Smooth muscle cell (in vitro differentiated cells): ENCODE results near the gene MCTP2. TPM values are rescaled to one million over a fixed set of nuclear protein-coding genes. Genes with fewer than 3 reads are reported as not detected.

ENCODE experiments used
- DNase-seq: peaks from one replicate; lab custom pipeline; 2025; ENCODE audit not compliant: unreplicated experiment; lab: John Stamatoyannopoulos, UW
- H2AFZ ChIP-seq: fragments of 200-600 bp; sonication (generic); 2 replicates; pipeline ENCODE4 v1.6.0; 2016; ENCODE audit warnings: antibody characterized with exemption, low read depth, mild to moderate bottlenecking
- H3F3A ChIP-seq: fragments of 200-600 bp; sonication (generic); 2 replicates; pipeline ENCODE4 v1.6.0; 2017; ENCODE audit warnings: antibody characterized with exemption, low read depth
- H3K27ac ChIP-seq: fragments of 200-600 bp; sonication (generic); 2 replicates; pipeline ENCODE4 v1.5.1; 2016; ENCODE audit warnings: low read depth, mild to moderate bottlenecking
- H3K27me3 ChIP-seq: fragments of 200-600 bp; sonication (generic); 2 replicates; pipeline ENCODE4 v1.6.1; 2016; ENCODE audit warnings: low read depth, mild to moderate bottlenecking
- H3K36me3 ChIP-seq: fragments of 200-600 bp; sonication (generic); 2 replicates; pipeline ENCODE4 v1.5.1; 2016; ENCODE audit warnings: low read depth
- H3K4me1 ChIP-seq: fragments of 200-600 bp; sonication (generic); 2 replicates; pipeline ENCODE4 v1.5.1; 2016; ENCODE audit warnings: low read depth
- H3K4me2 ChIP-seq: fragments of 200-600 bp; sonication (generic); 2 replicates; pipeline ENCODE4 v1.6.0; 2016; ENCODE audit warnings: mild to moderate bottlenecking
- H3K4me3 ChIP-seq: fragments of 200-600 bp; sonication (generic); 2 replicates; pipeline ENCODE4 v1.5.1; 2016; ENCODE audit warnings: mild to moderate bottlenecking
- H3K79me2 ChIP-seq: fragments of 200-600 bp; sonication (generic); 2 replicates; pipeline ENCODE4 v1.6.0; 2016; ENCODE audit warnings: low read depth, mild to moderate bottlenecking
- H3K9ac ChIP-seq: fragments of 200-600 bp; sonication (generic); 2 replicates; pipeline ENCODE4 v1.6.0; 2016; ENCODE audit warnings: low read depth
- H3K9me3 ChIP-seq: fragments of 200-600 bp; sonication (generic); replicated peaks from 2 replicates; pipeline ENCODE4 v1.5.1; 2016; ENCODE audit warnings: low read depth
- H4K20me1 ChIP-seq: fragments of 200-600 bp; sonication (generic); 2 replicates; pipeline ENCODE4 v1.6.0; 2016; ENCODE audit warnings: low read depth
- CTCF ChIP-seq: fragments of 200-600 bp; sonication (generic); IDR thresholded peaks from 2 replicates; pipeline ENCODE4 v1.5.1; 2017; ENCODE audit warnings: borderline replicate concordance, mild to moderate bottlenecking, antibody characterized with exemption; ENCODE audit not compliant: insufficient read depth, poor library complexity, severe bottlenecking
- WGBS: methylation state at CpG from one replicate; pipeline ENCODE4 v1.1.7; 2016; ENCODE audit warnings: low lambda C conversion rate; 5-methylcytosine and 5-hydroxymethylcytosine counted together
- polyA plus RNA-seq: library from polyadenylated mRNA; unstranded; fragments of >200 nt; fragmentation: Nextera tagmentation; extraction: Ambion mirVana; gene quantifications from 2 replicates; pipeline ENCODE4 v1.2.1, GENCODE V29; 2016
- total RNA-seq: library from RNA; depleted of rRNA; stranded (reverse); fragments of >200 nt; gene quantifications from 2 replicates; pipeline ENCODE4 v1.2.3, GENCODE V29; 2014

Gene MCTP2
- total and polyA plus RNA-seq, 2 experiments from 2014 or later, result 12.1 to 32.1 TPM

GRCh38 chr15:94372821-94373220 lies 141.5 kb downstream of the MCTP2 start:
- no peak overlapping the region for H3K9ac ChIP-seq
- no peaks in the 10 kb centered on the region for H3F3A ChIP-seq
- no peak overlapping the region for H3K4me2 ChIP-seq
- no peak overlapping the region for H3K27ac ChIP-seq
- WGBS, result 92% methylated on average over 6 of the region's 6 CpGs
- H3K9me3 ChIP-seq, result no peaks in the 10 kb centered on the region
- no peak overlapping the region for H2AFZ ChIP-seq
- H3K79me2 ChIP-seq, result no peaks in the 10 kb centered on the region
- H3K4me1 ChIP-seq, result no peaks in the 10 kb centered on the region
- H3K36me3 ChIP-seq, result no peaks in the 10 kb centered on the region
- TF ChIP-seq CTCF, result no peak
- H3K4me3 ChIP-seq, result no peak overlapping the region
- no peak for DNase-seq
- no peaks in the 10 kb centered on the region for H4K20me1 ChIP-seq
- no peaks in the 10 kb centered on the region for H3K27me3 ChIP-seq

- H3K36me3 ChIP-seq, result no peaks in the 10 kb centered on the region
- 86% methylated on average over 1 of the region's 1 CpG for WGBS
Observed at GRCh38 chr15:94375997-94376396, 144.6 kb downstream of the MCTP2 start.

GRCh38 chr15:94379986-94380385 lies 148.6 kb downstream of the MCTP2 start:
- no peaks in the 10 kb centered on the region for H3K79me2 ChIP-seq
- H3K9me3 ChIP-seq, result no peaks in the 10 kb centered on the region
- H3K4me2 ChIP-seq, result no peak overlapping the region
- H4K20me1 ChIP-seq, result no peaks in the 10 kb centered on the region
- H3K9ac ChIP-seq, result no peak overlapping the region
- H3K4me1 ChIP-seq, result no peaks in the 10 kb centered on the region
- no peaks in the 10 kb centered on the region for H3F3A ChIP-seq
- 86% methylated on average over 3 of the region's 3 CpGs for WGBS
- no peak overlapping the region for H3K27ac ChIP-seq
- H3K36me3 ChIP-seq, result no peaks in the 10 kb centered on the region
- no peak for DNase-seq
- H3K4me3 ChIP-seq, result no peak overlapping the region
- TF ChIP-seq CTCF, result no peak
- H3K27me3 ChIP-seq, result no peaks in the 10 kb centered on the region
- H2AFZ ChIP-seq, result no peak overlapping the region

More at GRCh38 chr15:94375997-94376396, 144.6 kb downstream of the MCTP2 start:
- Histone ChIP-seq H3K27me3 (no peaks in the 10 kb centered on the region), H3K9me3 (no peaks in the 10 kb centered on the region), H3K4me2 (no peak overlapping the region), H3K9ac (no peak overlapping the region), H3K4me1 (no peaks in the 10 kb centered on the region), H3K79me2 (no peaks in the 10 kb centered on the region), H3F3A (no peaks in the 10 kb centered on the region), H2AFZ (no peak overlapping the region), H4K20me1 (no peaks in the 10 kb centered on the region), H3K4me3 (no peak overlapping the region), H3K27ac (no peak overlapping the region)
- no peak for TF ChIP-seq CTCF
- no peak for DNase-seq

- 94% methylated on average over 1 of the region's 1 CpG for WGBS
- Histone ChIP-seq H3K79me2 (no peaks in the 10 kb centered on the region), H3K27me3 (no peaks in the 10 kb centered on the region), H4K20me1 (no peaks in the 10 kb centered on the region), H3K9ac (no peak overlapping the region), H3K36me3 (no peaks in the 10 kb centered on the region), H3K4me1 (no peaks in the 10 kb centered on the region), H3F3A (no peaks in the 10 kb centered on the region), H3K4me3 (no peak overlapping the region), H3K4me2 (no peak overlapping the region), H3K9me3 (no peaks in the 10 kb centered on the region), H3K27ac (no peak overlapping the region), H2AFZ (no peak overlapping the region)
- TF ChIP-seq CTCF, result no peak
- no peak for DNase-seq
Observed at GRCh38 chr15:94380798-94381197, 149.4 kb downstream of the MCTP2 start.
